ENCODE data around the gene TNRC6C. TPM values are rescaled to one million over a fixed set of nuclear protein-coding genes. Genes with fewer than 3 reads are reported as not detected.

The TNRC6C gene
- polyA plus RNA-seq, 1 donor (not counting 4 experiments of a cell fraction or from before 2014, with no cell fraction given): 0.34 TPM

GRCh38 chr17:78130090-78130436, 171.6 kb downstream of the TNRC6C start:
- H3K4me1 ChIP-seq (ENCODE audit: control insufficient read depth, extremely low read depth, insufficient read depth, low read length): peaks cover 16% of the 10 kb centered on the region
- H3K36me3 ChIP-seq (ENCODE audit: control insufficient read depth in 2 of 2, extremely low read depth in 1 of 2, insufficient read depth in 2 of 2, low read length in 2 of 2): peaks cover 0 to 7% of the 10 kb centered on the region in 2 experiments
- dilution Hi-C loops (cut with MboI; ENCODE audit: extremely low pct_ligation_motif_present, low sequenced_read_pairs): no loop called here
- DNase-seq (ENCODE audit: low read depth, low spot score) (no peak), FAIRE-seq (no peak)
- peaks cover 29% of the 10 kb centered on the region for H3K27me3 ChIP-seq (ENCODE audit: control insufficient read depth, extremely low read depth, insufficient read depth, low read length)
- H3K4me2 ChIP-seq (ENCODE audit: control insufficient read depth, extremely low read depth, insufficient read depth, low read depth, low read length): no peak overlapping the region
- H2AFZ ChIP-seq (ENCODE audit: control insufficient read depth, low read length): no peak overlapping the region
- no peaks in the 10 kb centered on the region for H3K9me3 ChIP-seq (ENCODE audit: control insufficient read depth, low read depth, low read length)
- TF ChIP-seq EZH2 (IDR thresholded peaks at IDR 0.05; ENCODE audit: low read length) (no peak), CTCF (optimal IDR thresholded peaks at IDR 0.05 in 1 of 3, IDR thresholded peaks at IDR 0.05 in 1 of 3, conservative IDR thresholded peaks at IDR 0.05 in 1 of 3; ENCODE audit: extremely low read depth in 1 of 3, insufficient read depth in 2 of 3, low read length in 3 of 3) (no peak)
- H3K9me1 ChIP-seq (ENCODE audit: control insufficient read depth, extremely low read depth, insufficient read depth, low read length): peaks cover 4% of the 10 kb centered on the region
- no peak overlapping the region for H3K9ac ChIP-seq (ENCODE audit: control insufficient read depth, extremely low read depth, insufficient read depth, low read length)
- H4K20me1 ChIP-seq (ENCODE audit: control insufficient read depth, extremely low read depth, insufficient read depth, low read length): no peaks in the 10 kb centered on the region
- no peak overlapping the region for H3K4me3 ChIP-seq (ENCODE audit: control insufficient read depth in 2 of 3, extremely low read depth in 1 of 3, insufficient read depth in 2 of 3, low read depth in 1 of 3, low read length in 3 of 3)
- no peak overlapping the region for H3K27ac ChIP-seq (ENCODE audit: control insufficient read depth, insufficient read depth, low read length)
- H3K79me2 ChIP-seq (ENCODE audit: control insufficient read depth, insufficient read depth, low read length): peaks cover 4% of the 10 kb centered on the region

GRCh38 chr17:78130437-78131101, 172.1 kb downstream of the TNRC6C start, which contains the start of gene TMC8:
Gene TMC8 (plus strand): TSS chr17:78130771. CDS start chr17:78131589, 818 bp downstream.
- H2AFZ ChIP-seq (ENCODE audit: control insufficient read depth, low read length): no peak within 1 kb of the TSS
- H3K27ac ChIP-seq (ENCODE audit: control insufficient read depth, insufficient read depth, low read length): no peak within 1 kb of the TSS
- H3K9me1 ChIP-seq (ENCODE audit: control insufficient read depth, extremely low read depth, insufficient read depth, low read length): peaks cover 4% of the 10 kb centered on the region
- dilution Hi-C loops (cut with MboI; ENCODE audit: extremely low pct_ligation_motif_present, low sequenced_read_pairs): no loop called here
- peaks cover 4% of the 10 kb centered on the region for H3K79me2 ChIP-seq (ENCODE audit: control insufficient read depth, insufficient read depth, low read length)
- H3K4me3 ChIP-seq (ENCODE audit: control insufficient read depth in 2 of 3, extremely low read depth in 1 of 3, insufficient read depth in 2 of 3, low read depth in 1 of 3, low read length in 3 of 3): no peak within 1 kb of the TSS
- TF ChIP-seq CTCF (optimal IDR thresholded peaks at IDR 0.05 in 1 of 3, IDR thresholded peaks at IDR 0.05 in 1 of 3, conservative IDR thresholded peaks at IDR 0.05 in 1 of 3; ENCODE audit: extremely low read depth in 1 of 3, insufficient read depth in 2 of 3, low read length in 3 of 3): no peak
- no peak for TF ChIP-seq EZH2 (IDR thresholded peaks at IDR 0.05; ENCODE audit: low read length)
- H3K4me2 ChIP-seq (ENCODE audit: control insufficient read depth, extremely low read depth, insufficient read depth, low read depth, low read length): no peak within 1 kb of the TSS
- peaks cover 31% of the 10 kb centered on the region for H3K27me3 ChIP-seq (ENCODE audit: control insufficient read depth, extremely low read depth, insufficient read depth, low read length)
- no peak within 1 kb of the TSS for H3K9ac ChIP-seq (ENCODE audit: control insufficient read depth, extremely low read depth, insufficient read depth, low read length)
- H4K20me1 ChIP-seq (ENCODE audit: control insufficient read depth, extremely low read depth, insufficient read depth, low read length): no peaks in the 10 kb centered on the region
- H3K9me3 ChIP-seq (ENCODE audit: control insufficient read depth, low read depth, low read length): no peaks in the 10 kb centered on the region
- FAIRE-seq (no peak), DNase-seq (ENCODE audit: low read depth, low spot score) (no peak)
- H3K36me3 ChIP-seq (ENCODE audit: control insufficient read depth in 2 of 2, extremely low read depth in 1 of 2, insufficient read depth in 2 of 2, low read length in 2 of 2): peaks cover 0 to 3% of the 10 kb centered on the region in 2 experiments
- peaks cover 16% of the 10 kb centered on the region for H3K4me1 ChIP-seq (ENCODE audit: control insufficient read depth, extremely low read depth, insufficient read depth, low read length)

Data from keratinocyte (primary cell).